ENCODE data around the gene CAND2.
"Not testable (repeated sequence)": the region's sequence is repeated elsewhere in the genome, so short reads cannot be mapped to it uniquely, and the experiment has no call there.

CAND2 gene

DNA sequence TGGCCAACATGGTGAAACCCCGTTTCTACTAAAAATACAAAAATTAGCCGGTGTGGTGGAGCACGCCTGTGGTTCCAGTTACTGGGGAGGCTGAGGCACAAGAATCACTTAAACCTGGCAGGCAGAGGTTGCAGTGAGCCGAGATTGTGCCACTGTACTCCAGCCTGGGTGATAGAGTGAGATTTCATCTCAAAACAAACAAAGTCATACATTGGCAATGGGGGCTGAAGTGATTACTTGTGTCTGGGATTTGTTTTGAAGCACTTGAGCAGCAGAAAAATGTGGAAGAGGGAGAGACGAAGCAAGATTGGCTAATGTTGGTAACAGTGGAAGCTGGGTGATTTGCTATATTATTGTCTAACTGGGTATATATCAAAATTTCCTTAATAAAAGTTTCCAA is 24.0 kb upstream of the CAND2 start:
- DNase-seq: no peak

GRCh38 chr3:12773030-12773709 is 23.3 kb upstream of the CAND2 start:
- DNase-seq: no peak

DNA sequence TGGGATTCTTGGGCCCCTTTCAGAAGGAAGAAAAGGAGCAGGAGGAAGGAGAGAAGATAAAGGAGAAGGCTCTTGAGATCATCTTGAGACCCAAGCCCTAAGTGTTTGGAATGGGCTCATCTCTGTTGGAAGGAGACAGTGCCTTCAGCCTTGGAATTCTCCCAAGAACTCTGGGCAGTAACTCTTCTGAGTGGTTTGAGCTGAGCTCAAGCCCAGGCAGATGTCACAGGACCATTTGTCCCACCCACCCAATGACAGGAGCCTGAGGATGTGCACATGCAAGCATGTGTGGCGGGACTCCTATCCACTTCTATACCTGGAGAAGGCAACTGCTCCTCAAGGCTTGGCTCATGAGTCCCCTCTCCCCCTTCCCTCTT is 22.8 kb upstream of the CAND2 start:
- DNase-seq: no peak

GRCh38 chr3:12774619-12775018 is 21.9 kb upstream of the CAND2 start:
- DNase-seq: no peak

- no peak for DNase-seq
Measured at GRCh38 chr3:12775226-12775625, 21.3 kb upstream of the CAND2 start.

DNA sequence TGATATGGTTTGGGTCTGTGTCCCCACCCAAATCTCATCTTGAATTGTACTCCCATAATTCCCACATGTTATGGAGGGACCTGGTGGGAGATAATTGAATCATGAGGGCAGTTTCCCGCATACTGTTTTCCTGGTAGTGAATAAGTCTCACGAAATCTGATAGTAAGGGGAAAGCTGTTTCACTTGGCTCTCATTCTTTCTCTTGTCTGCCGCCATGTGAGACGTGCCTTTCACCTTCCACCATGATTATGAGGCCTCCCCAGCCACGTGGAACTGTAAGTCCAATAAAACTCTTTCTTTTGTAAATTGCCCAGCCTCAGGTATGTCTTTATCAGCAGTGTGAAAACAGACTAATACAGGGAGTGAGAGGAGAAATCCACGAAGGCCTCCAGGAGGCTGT is 20.5 kb upstream of the CAND2 start:
- DNase-seq: not testable (repeated sequence)

GRCh38 chr3:12777171-12777570 is 19.3 kb upstream of the CAND2 start:
- DNase-seq: no peak

- no peak for DNase-seq
Measured at GRCh38 chr3:12780751-12781150, 15.7 kb upstream of the CAND2 start.

- DNase-seq: no peak
Measured at GRCh38 chr3:12782172-12782815, 14.2 kb upstream of the CAND2 start.

DNA sequence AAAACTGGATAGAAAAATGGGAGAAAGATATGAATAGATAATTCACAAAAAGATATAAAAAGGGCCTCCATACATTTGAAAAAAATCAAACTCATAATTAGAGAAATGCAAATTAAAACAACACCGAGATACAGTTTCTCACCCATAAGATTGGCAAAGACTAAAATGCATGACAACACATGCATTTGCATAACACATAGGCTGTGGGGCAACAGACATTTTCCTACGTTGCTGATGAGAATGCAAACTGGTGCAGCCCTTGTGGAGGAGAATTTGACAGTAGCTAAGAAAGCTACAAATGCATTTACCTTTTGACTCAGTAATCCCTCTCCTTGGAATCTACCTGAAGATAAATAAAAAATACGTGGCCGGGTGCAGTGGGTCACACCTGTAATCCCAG is 11.4 kb upstream of the CAND2 start:
- DNase-seq: no peak

DNA sequence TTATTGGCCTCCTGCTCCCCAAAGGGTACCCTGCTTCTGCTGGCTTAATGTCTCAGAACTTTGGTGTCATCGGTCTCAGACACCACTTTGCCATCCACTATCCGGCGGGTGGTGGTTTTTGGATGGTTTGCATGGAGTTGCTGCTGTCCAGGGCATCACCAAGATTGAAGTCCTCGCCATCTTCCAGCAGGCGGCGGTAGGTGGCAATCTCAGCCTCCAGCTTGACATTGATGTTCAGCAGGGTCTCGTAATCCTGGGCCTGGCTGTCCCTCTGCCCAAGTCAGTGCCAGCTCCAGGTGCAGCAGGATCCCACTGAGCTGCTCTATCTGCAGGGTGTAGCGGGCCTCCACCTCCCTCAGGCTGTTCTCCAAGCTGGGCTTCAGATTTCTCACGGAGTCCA is 9.1 kb upstream of the CAND2 start:
- DNase-seq: peak; percentile 52

GRCh38 chr3:12787967-12788690 is 8.4 kb upstream of the CAND2 start:
- not testable (repeated sequence) for DNase-seq

GRCh38 chr3:12791430-12791829 is 5.0 kb upstream of the CAND2 start:
- no peak for DNase-seq

DNA sequence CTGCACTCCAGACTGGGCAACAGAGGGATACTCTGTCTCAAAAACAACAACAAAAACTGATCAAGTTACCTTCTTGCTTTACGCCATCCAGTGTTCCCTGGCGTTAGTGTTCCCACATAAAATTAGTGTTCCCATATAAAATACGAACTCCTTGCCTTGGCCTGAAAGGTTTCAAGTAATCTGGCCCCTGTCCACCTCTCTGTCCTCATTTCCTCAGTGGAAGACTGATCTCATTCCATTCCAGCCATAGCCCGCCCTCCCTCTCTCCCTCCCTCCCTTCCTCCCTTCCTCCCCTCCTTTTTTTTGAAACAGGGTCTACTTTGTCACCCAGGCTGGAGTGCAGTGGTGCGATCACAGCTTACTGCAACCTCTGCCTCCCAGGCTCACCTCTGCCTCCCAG is 2.8 kb upstream of the CAND2 start:
- DNase-seq: no peak

- no peak for DNase-seq
Measured at GRCh38 chr3:12797124-12797891, 828 bp downstream of the CAND2 start.

GRCh38 chr3:12797892-12798558 is 1.5 kb downstream of the CAND2 start:
- DNase-seq: no peak

DNA sequence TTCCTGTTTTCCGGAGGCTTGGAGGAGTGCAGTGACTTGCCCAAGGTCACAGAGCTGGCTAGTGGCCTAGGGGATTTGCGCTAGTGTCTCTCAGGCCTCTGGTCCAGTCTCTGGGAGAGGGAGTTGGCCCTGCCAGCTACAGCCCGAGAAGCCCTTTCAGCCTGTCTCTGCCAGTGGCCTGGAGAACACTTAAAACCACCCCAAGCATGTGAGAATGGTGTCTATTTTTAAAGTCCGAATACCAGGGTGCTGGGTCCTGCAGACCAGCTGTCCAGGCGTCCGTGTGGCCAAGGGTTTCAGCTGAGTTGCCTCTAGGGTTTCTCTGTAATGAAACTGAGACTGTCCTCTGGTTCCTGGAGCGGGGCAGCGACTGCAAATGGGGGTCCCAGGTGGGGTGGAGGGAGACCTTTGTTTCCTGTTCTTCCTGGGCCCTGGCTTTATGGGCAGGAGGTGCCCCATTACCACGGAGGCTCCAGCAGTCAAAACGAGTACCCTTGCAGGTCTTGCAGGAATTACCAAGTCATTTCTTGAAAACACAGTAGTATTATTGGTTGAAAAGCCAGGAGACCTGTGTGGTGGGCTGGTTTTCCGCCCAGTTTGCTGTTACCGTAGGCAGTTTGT is 2.2 kb downstream of the CAND2 start:
- no peak for DNase-seq

- no peak for DNase-seq
Measured at GRCh38 chr3:12799525-12800440, 3.3 kb downstream of the CAND2 start.

- DNase-seq: no peak
Measured at GRCh38 chr3:12803371-12803770, 6.9 kb downstream of the CAND2 start.

- no peak for DNase-seq
Measured at GRCh38 chr3:12807066-12807465, 10.6 kb downstream of the CAND2 start.

Data from right hindlimb (tissue), 1 donor.